HG03565 (cell line): ENCODE measurements around the gene ASB3.
A peak's percentile ranks its signal among the peaks of the same experiment; 100 is the strongest.
"Not testable (repeated sequence)": the region's sequence is repeated elsewhere in the genome, so short reads cannot be mapped to it uniquely, and the experiment has no call there.

Source experiments
- ATAC-seq: cut with Tn5 transposase; IDR thresholded peaks from one replicate; pipeline ENCODE4 v1.9.1; 2021; ENCODE audit warnings: mild to moderate bottlenecking, moderate library complexity; ENCODE audit not compliant: unreplicated experiment

Gene ASB3, protein sequence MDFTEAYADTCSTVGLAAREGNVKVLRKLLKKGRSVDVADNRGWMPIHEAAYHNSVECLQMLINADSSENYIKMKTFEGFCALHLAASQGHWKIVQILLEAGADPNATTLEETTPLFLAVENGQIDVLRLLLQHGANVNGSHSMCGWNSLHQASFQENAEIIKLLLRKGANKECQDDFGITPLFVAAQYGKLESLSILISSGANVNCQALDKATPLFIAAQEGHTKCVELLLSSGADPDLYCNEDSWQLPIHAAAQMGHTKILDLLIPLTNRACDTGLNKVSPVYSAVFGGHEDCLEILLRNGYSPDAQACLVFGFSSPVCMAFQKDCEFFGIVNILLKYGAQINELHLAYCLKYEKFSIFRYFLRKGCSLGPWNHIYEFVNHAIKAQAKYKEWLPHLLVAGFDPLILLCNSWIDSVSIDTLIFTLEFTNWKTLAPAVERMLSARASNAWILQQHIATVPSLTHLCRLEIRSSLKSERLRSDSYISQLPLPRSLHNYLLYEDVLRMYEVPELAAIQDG

DNA sequence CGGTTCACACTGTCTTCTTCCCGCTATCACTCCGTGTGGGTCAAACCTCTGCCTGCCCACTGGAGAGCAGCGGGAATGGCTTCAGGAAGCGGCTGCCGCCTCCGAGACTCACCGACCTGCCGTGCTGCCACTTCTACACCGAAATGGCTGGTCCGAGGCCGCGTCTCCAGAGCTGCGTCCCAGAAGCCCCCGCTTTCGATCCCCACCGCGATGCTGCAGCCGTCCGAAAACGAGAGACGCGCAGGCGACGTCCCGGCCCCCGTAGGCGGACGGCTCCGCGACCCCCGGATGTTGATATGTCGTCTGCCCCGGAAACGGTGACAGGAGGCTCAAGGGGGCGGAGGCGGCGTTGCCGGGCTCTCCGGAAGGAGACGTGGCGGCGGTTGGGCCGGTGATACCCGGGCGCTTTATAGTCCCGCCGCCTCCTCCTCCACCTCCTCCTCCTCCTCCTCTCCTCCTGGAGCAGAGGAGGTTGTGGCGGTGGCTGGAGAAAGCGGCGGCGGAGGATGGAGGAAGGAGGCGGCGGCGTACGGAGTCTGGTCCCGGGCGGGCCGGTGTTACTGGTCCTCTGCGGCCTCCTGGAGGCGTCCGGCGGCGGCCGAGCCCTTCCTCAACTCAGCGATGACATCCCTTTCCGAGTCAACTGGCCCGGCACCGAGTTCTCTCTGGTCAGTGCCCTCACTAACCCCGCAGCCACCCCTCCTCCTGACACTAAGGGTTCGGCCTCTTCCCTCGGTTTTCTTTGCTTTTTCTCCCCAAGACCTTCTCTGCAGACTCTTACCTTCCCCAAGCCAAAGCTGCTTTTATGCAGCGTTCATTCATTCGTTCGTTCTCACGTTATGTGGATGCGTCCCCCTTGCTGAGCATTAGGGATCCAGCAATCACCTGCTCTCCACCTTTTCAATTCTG, at the start of gene ASB3, which contains the start of gene ERLEC1:
TSS of gene ASB3 (minus strand) at position 249 of the 909 bp plus-strand sequence. CDS start 21,381 bp downstream, outside the sequence.
TSS of gene ERLEC1 (plus strand) at position 340 of the 909 bp plus-strand sequence. CDS start at position 507, 167 bp downstream.
- peak; percentile 91 for ATAC-seq

DNA sequence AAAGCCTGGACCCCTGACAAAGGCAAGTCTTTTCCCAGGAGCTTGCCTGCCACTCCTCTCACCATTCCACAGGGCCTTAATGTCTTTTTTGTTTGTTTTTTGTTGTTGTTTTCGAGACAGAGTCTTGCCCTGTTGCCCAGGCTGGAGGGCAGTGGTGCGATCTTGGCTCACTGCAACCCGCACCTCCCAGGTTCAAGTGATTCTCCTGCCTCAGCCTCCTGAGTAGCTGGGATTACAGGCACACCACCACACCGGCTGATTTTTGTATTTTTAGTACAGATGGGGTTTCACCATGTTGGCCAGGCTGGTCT, 43.2 kb upstream of the ASB3 start:
- not testable (repeated sequence) for ATAC-seq

DNA sequence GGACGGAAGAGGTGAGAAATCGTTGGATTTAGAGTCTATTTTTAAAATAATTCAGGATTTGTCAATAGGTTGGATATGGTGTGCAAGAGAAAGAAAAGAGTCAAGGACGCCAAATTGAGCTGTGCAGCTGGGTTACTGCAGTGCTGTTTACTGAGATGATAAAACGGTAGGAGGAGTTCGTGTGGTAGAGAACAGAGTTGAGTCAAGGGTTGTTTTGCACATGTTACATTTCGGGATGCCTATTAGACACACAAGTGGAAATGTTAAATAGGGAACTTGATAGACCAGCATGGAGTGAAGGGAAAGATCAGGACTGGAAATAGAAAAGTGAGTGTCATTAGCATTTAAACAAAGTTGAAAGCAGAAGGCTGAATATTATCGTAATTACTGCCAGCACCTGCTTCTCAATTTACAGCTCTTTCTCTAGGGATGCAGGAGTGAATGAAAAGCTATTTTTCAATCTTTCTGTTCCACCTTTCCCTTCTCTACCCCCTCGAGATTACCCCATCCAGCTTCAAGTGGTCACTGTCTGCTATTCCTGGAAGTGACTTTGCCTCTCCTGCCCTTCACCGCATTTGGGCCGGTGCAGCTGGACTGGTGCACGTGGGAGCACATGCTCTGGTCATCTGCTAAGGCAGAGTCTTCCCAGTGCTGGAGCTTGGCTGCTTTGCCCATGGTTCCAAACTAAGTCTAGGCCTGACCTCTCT, 42.7 kb upstream of the ASB3 start:
- ATAC-seq, result no peak

DNA sequence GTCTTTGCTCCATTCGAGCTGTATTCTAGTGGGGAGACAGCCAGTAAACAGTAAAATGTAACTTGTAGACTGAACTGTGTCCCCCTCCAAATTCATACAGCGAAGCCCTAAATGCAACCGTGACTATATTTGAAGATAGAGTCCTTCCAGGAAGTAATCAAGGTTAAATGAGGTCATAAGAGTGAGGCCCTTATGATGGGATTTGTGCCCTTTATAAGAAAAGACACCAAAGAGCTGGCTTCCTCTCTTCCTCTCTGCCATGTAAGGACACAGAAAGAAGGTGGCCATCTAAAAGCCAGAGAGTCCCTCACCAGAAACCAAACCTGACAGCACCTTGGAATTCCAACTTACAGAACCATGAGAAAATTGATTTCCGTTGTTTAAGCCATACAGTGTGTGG, 41.6 kb upstream of the ASB3 start:
- no peak for ATAC-seq

DNA sequence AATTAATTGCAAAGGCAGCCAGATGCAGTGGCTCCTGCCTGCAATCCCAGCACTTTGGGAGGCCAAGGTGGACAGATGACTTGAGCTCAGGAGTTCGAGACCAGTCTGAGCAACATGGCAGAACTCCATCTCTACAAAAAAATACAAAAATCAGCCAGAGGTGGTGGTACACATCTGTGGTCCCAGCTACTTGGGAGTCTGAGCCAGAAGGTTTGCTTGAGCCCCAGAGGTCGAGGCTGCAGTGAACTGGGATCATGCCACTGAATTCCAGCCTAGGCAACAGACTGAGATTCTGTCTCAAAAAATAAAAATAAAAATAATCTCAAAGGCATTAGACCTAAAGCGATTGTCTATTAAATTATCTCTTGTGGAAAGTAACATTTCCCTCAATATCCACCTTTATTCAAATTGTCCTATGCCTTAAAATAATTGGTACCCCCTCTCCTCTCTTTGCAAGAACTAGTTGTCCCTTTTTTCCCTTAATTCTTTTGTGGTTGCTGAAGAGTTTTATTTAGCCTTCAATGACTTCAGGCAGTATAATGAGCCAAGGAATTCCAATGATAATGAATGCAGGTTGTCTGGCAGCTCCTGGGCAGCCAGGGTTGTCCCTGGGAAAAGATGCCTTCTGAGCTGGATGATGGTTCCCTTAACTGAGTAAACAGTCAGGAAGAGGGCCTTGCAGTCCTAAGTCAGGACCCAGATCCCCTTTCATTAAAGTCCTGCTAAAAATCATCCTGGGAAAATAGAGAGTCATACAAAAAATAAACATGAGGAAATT, 40.8 kb upstream of the ASB3 start:
- ATAC-seq, result no peak

DNA sequence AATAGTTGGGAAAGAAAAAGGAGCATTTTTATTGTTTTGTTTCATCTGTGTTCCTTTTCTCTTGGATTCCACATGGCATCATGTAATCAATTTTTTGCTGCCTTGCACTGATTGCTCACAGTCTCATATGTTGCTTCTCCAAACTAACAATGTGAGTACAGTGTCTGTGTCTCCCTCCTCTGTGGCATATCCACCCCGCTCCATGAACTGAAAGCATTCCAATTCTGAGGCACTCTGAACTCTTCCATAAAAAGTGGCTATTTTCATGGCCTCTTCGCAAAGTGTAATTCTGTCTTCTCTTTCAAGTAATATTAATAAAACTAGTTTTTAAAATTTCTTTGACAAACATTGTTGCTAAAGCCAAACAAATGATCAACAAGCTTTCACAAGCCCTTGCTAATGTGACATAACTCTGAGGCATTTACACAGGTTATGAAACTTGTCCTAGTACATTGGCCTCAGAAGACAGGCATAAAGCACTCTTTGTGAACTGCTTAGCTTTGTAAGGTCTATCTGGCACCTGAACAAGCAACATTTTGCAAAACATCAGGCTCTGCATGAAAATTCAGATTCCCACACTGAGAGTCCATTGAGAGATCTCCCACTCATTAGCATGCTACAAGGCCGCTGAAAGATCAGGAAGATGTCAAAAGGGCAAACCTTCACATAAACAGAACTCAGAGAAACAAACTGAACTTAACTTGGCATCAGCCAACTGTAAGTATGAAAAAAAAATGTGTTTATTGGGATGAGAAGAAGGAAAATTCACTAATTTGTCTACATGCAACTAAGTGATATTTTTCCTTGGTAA, 40.0 kb upstream of the ASB3 start:
- no peak for ATAC-seq

DNA sequence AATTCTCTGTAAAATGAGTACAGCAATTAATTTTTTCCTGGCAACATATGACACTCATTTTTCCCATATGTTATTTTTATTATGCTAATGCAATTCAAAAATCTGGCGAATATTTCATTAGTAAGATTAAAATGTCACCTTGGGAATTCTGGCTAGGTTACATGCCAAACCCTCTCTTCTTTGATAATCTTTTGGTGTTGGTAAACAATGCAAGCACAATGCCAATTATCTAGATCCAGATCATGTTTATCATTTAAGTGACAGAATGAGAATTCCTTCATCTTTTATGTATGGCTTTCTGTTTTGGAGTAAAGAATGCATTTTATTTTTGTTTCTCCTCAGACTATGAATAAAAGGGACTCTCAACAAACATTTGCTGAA, 39.3 kb upstream of the ASB3 start:
- ATAC-seq, result no peak

DNA sequence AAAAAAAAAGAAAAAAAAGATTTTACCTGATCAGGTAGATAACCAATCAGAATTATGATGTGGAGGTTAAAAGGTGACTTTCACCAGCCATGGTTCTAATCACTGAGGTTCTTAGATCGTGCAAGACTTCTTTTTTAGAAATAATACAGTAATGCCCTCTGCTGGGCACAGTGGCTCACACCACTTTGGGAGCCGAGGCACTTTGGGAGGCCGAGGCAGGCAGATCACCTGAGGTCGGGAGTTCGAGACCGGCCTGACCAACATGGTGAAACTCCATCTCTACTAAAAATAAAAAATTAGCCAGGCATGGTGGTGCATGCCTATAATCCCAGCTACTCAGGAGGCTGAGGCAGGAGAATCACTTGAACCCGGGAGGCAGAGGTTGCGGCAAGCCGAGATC, 36.9 kb upstream of the ASB3 start:
- ATAC-seq, result not testable (repeated sequence)

DNA sequence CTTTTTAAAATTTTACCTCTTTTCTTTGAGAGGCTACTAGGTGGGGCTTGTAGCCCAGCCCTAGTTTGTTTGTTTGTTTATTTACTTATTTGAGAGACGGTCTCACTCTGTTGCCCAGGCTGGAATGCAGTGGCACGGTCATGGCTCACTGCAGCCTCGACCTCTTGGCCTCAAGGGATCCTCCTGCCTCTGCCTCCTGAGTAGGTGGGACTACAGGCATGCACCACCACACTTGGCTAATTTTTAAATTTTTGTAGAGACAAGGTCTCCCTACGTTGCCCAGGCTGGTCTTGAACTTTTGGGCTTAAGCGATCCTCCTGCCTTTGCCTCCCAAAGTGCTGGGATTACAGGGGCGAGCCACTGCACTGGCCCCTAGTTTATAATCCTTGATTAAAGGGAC, 35.1 kb upstream of the ASB3 start:
- no peak for ATAC-seq

DNA sequence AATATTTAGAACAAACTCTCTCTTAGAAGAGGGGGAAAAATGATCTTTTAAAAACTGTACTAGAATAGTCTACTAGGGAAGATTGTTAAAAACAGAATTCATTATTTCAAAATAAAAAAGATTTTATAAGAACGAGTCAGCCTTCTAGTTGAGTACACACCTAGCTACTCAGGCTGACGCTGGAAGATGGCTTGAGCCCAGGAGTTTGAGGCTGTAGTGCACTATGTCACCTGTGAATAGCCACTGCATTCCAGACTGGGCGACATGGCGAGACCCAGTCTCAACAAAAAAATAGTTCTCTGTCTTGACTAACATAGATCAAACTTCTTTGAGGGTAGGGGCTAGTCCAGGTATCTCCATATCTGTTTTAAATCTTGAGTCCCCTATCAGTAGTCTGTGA, 34.0 kb upstream of the ASB3 start:
- no peak for ATAC-seq

DNA sequence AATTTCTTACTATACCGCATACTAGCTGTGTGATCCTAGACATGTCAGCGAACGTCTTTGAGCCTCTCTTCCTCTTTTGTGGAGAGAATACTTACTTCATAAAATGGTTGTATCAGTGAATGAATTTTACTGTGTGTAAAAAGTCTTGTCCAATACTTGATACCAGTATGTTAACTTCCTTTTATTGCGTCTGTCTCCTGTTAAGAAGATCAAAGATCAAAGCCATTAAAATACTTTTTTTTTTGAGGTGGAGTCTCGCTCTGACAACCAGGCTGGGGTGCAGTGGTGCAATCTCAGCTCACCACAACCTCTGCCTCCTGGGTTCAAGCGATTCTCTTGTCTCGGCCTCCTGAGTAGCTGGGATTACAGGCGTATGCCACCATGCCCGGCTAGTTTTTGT, 33.3 kb upstream of the ASB3 start:
- no peak for ATAC-seq

DNA sequence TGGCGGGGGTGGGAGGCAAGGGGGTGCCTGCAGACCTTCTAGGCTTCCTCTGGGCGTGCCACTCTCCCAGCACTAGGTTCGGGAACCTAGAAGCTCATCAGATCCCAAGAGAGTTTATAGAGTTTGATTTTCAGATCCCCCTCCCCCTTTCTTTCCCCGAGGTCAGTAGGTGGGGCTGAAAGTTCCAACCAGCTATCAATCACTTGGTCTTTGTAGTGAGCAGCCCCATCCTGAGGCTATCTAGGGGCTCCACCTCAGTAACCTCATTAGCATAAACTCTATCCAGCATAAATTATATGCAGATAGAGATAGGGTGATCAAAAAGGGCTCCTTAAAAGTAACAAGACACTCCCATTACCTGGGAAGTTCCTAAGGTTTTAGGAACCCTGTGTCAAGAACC, 32.9 kb upstream of the ASB3 start:
- no peak for ATAC-seq

DNA sequence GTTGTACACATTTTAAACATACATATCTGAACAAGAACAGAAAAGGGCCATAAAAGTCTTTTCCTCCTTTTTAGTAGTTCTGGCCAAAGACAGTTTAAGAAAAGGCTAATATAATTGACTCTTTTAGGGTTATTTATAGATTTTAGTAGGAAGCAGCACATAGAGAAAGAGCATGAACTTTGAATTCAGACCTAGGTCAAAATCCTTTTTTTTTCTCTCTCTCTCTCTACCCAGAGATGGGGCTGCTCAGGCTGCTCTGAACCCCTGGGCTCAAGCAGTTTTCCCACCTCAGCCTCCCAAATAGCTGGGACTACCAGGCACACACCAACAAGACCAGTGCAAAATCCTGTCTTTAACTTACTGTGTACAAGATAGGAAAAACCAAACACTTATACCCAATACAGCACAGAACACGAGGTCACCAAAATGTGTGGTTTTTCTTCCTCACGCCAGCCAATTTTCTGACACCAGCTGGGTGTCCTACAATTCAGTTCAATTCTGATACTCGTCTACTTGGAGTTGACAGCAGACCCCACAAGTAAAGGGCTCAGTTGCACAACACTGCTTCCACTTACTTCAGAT, 32.2 kb upstream of the ASB3 start:
- ATAC-seq, result no peak

DNA sequence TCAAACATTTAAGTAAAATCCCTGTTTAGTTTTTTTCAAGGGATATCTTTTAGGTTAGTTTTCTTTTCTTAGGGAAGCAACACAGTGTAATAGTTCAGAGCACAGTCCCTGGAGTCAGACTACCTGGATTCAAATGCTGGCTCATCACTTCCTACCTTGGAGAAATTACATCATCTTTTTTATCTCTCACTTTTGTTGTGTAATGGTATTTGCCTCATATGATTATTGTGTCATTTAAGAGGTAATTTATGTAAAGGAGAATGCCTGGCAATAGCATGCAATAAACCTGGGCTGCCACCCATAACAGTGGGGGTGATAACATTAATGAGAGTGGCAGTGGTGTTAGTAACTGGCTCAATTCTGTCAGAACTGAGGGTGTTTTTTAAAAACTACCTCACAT, 26.4 kb upstream of the ASB3 start:
- ATAC-seq, result no peak

DNA sequence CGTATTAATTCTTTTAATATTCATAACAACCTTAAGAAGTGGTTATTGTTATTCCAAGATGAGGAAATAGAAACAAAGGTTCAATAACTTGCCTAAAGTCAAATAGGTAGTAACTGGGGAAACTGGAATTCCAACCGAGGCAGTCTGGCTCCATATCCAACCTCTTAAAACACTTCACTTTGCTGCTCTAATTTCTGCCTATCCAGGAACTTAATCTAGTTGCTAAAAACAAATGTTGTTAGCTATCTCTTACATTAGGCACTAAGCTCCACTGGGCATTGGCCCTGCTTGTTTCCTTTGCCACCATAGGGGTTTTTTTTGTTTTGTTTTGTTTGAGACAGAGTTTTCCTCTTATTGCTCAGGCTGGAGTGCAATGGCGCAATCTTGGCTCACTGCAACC, 24.8 kb upstream of the ASB3 start:
- ATAC-seq, result no peak

DNA sequence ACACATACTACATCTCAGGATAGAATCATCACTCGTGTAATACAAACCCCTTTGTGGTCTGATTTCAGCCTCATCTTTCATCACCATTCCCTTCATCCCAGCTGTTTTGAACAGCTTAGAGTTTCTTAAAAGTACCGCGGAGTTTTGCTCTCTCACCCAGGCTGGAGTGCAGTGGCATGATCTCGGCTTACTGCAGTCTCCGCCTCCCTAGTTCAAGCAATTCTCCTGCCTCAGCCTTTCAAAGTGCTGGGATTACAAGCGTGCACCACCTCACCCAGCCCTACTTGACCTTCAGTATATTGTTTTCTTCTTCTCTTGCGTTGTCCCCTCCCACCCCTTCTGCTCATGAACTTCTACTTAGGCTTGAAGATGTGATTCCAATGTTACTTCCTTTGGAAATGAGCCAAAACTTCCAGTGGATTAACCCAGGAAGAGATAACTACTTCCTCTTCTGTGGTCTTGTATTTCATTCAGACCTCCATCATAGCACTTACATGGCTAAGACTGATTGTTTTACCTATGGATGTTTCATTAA, 15.9 kb upstream of the ASB3 start:
- no peak for ATAC-seq

DNA sequence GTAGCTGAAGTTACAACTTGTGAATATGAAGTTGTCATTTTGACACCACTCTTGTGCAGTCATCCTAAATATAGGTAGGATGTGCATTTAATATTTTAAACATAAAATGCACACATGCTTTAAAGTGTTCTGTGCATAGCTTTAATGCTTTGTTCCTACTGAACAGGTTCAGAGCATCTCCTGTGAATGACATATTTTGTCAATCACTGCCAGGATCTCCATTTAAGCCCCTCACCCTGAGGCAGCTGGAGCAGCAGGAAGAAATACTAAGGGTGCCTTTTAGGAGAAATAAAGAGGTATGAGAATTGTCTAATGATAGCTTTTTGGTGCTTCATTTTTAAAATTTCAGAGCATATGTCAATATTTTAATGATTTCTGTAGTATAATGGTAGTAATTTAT, 14.8 kb upstream of the ASB3 start:
- no peak for ATAC-seq

DNA sequence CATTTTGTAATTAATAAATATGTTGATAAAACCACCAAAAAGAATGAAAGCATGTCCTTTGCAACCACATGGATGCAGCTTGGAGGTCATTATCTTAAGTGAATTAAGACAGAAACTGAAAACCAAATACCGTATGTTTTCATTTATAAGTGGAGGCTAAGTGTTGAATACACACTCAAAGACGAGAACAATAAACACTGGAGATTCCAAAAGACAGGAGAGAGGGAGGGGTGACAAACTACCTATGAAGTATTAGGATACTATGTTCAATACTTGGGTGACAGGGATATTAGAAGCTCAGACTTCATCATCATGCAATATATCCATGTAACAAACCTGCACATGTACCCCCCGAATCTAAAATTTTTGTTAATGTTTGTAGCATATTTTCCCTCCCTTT, 7.1 kb upstream of the ASB3 start:
- ATAC-seq, result no peak

DNA sequence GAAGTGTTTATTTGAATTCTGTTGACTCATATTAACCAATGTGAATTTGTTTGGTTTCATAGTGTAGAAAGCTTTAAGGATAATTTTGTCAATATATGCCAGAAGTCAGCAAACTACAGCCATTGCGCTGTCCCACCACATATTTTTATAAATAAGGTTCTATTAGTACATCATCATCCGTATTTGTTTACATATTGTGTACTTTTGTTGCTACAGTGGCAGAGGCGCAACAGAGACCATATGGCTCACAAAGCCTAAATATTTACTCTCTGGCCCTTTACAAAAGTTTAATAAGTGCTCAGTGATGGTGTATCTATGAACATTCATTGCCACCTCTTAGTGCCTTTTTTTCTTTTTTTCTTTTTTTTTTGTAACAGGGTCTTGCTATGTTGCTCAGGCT, 6.5 kb upstream of the ASB3 start:
- no peak for ATAC-seq
